ENCODE measurements around the gene LHFPL3.

- TF ChIP-seq CTCF (IDR thresholded peaks at IDR 0.05; ENCODE audit: low read depth, low read length) (no peak), POLR2A (IDR thresholded peaks at IDR 0.05; ENCODE audit: extremely low read depth, insufficient read length) (no peak), MYC (IDR thresholded peaks at IDR 0.05; ENCODE audit: low read depth, low read length) (no peak)
- TF ChIP-seq, protein P1, sequence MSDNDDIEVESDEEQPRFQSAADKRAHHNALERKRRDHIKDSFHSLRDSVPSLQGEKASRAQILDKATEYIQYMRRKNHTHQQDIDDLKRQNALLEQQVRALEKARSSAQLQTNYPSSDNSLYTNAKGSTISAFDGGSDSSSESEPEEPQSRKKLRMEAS (IDR thresholded peaks at IDR 0.05; ENCODE audit: low read depth, low read length) = no peak
These were observed 439.6 kb downstream of the LHFPL3 start for GRCh38 chr7:104767826-104768536.
